H9 (cell line): Measurements from ENCODE around the gene CSF1. TPM values are rescaled to one million over a fixed set of nuclear protein-coding genes. Genes with fewer than 3 reads are reported as not detected.

ENCODE experiments used
- DNase-seq: peaks from one replicate; pipeline ENCODE4 v3.0.0-alpha.2; 2017
- H2AFZ ChIP-seq: one replicate; pipeline ENCODE4 v1.6.1; 2013; ENCODE audit warnings: mild to moderate bottlenecking, low read length, control low read depth, moderate library complexity
- H2AK5ac ChIP-seq: 2 replicates; pipeline ENCODE4 v1.6.1; 2013; ENCODE audit warnings: low read length, control low read depth, mixed read lengths; ENCODE audit not compliant: insufficient read length
- H2BK120ac ChIP-seq: one replicate; pipeline ENCODE4 v1.6.1; 2013; ENCODE audit warnings: low read depth, mild to moderate bottlenecking, low read length, control low read depth, inconsistent platforms; ENCODE audit not compliant: poor library complexity, severe bottlenecking
- H2BK12ac ChIP-seq: 2 replicates; pipeline ENCODE4 v1.6.1; 2013; ENCODE audit warnings: low read length, control low read depth, mixed read lengths, low read depth; ENCODE audit not compliant: insufficient read length
- H2BK15ac ChIP-seq: 2 replicates; pipeline ENCODE4 v1.6.1; 2013; ENCODE audit warnings: low read depth, low read length, control low read depth
- H2BK20ac ChIP-seq: one replicate; pipeline ENCODE4 v1.6.1; 2013; ENCODE audit warnings: low read depth, mild to moderate bottlenecking, low read length, control low read depth, inconsistent platforms; ENCODE audit not compliant: poor library complexity, severe bottlenecking
- H2BK5ac ChIP-seq: 2 replicates; pipeline ENCODE4 v1.6.1; 2013; ENCODE audit warnings: low read length, control low read depth, mixed read lengths; ENCODE audit not compliant: insufficient read length
- H3K14ac ChIP-seq: 2 replicates; pipeline ENCODE4 v1.6.1; 2013; ENCODE audit warnings: low read length, control low read depth; ENCODE audit not compliant: insufficient read depth
- H3K18ac ChIP-seq: 2 replicates; pipeline ENCODE4 v1.6.1; 2013; ENCODE audit warnings: low read depth, mild to moderate bottlenecking, mixed read lengths, low read length, control low read depth; ENCODE audit not compliant: insufficient read length
- H3K23ac ChIP-seq: 2 replicates; pipeline ENCODE4 v1.6.1; 2013; ENCODE audit warnings: low read length, control low read depth, mixed read lengths, low read depth; ENCODE audit not compliant: insufficient read length
- H3K23me2 ChIP-seq: 2 replicates; pipeline ENCODE4 v1.6.1; 2013; ENCODE audit warnings: low read depth, mild to moderate bottlenecking, mixed read lengths, low read length, control low read depth; ENCODE audit not compliant: insufficient read length, poor library complexity, severe bottlenecking
- H3K27ac ChIP-seq: 2 replicates; pipeline ENCODE4 v1.5.1; 2013; ENCODE audit warnings: low read length, control low read depth, mixed read lengths, low read depth; ENCODE audit not compliant: insufficient read length
- H3K27me3 ChIP-seq: 2 replicates; pipeline ENCODE4 v1.6.1; 2013; ENCODE audit warnings: low read length, control low read depth, inconsistent platforms; ENCODE audit not compliant: insufficient read depth
- H3K4ac ChIP-seq: 2 replicates; pipeline ENCODE4 v1.6.1; 2013; ENCODE audit warnings: low read depth, mild to moderate bottlenecking, control low read depth, inconsistent platforms, low read length, moderate library complexity
- H3K4me1 ChIP-seq: 2 replicates; pipeline ENCODE4 v1.6.1; 2013; ENCODE audit warnings: low read length, control low read depth, inconsistent platforms; ENCODE audit not compliant: insufficient read depth
- H3K4me2 ChIP-seq: 2 replicates; pipeline ENCODE4 v1.6.1; 2013; ENCODE audit warnings: low read length, control low read depth, mixed read lengths; ENCODE audit not compliant: insufficient read length, insufficient read depth
- H3K56ac ChIP-seq: 2 replicates; pipeline ENCODE4 v1.6.1; 2013; ENCODE audit warnings: low read depth, mild to moderate bottlenecking, mixed read lengths, low read length, control low read depth; ENCODE audit not compliant: insufficient read length
- H3K79me1 ChIP-seq: 2 replicates; pipeline ENCODE4 v1.6.1; 2013; ENCODE audit warnings: low read depth, mild to moderate bottlenecking, moderate library complexity, low read length, control low read depth, inconsistent platforms; ENCODE audit not compliant: insufficient read depth, poor library complexity, severe bottlenecking
- H3K79me2 ChIP-seq: 2 replicates; pipeline ENCODE4 v1.6.1; 2013; ENCODE audit warnings: low read length, control low read depth, inconsistent platforms; ENCODE audit not compliant: insufficient read depth
- H3K9ac ChIP-seq: 2 replicates; pipeline ENCODE4 v1.6.1; 2013; ENCODE audit warnings: low read length, control low read depth, mixed read lengths; ENCODE audit not compliant: insufficient read length; ENCODE audit errors: extremely low read depth
- H3K9me3 ChIP-seq: one replicate; pipeline ENCODE4 v1.6.1; 2013; ENCODE audit warnings: low read depth, low read length, inconsistent platforms; ENCODE audit not compliant: control insufficient read depth
- H3T11ph ChIP-seq: one replicate; pipeline ENCODE4 v1.6.1; 2013; ENCODE audit warnings: mild to moderate bottlenecking, low read length, control low read depth, inconsistent platforms
- H4K20me1 ChIP-seq: one replicate; pipeline ENCODE4 v1.6.1; 2013; ENCODE audit not compliant: control insufficient read depth, insufficient read length, insufficient read depth
- H4K5ac ChIP-seq: 2 replicates; pipeline ENCODE4 v1.6.1; 2013; ENCODE audit warnings: low read depth, mild to moderate bottlenecking, mixed read lengths, low read length, control low read depth; ENCODE audit not compliant: insufficient read length
- H4K8ac ChIP-seq: replicated peaks from 2 replicates; pipeline ENCODE4 v1.6.1; 2013; ENCODE audit warnings: low read length, control low read depth, mixed read lengths, low read depth; ENCODE audit not compliant: insufficient read length
- H4K91ac ChIP-seq: 2 replicates; pipeline ENCODE4 v1.6.1; 2013; ENCODE audit warnings: low read depth, mild to moderate bottlenecking, moderate library complexity, mixed read lengths, low read length, control low read depth; ENCODE audit not compliant: insufficient read length
- H3K27ac Mint-ChIP-seq, 3 experiments: 2 replicates in 2 of 3; 3 replicates in 1 of 3; pipeline ENCODE4 v1.8.0; 2020 to 2021; ENCODE audit warnings: mixed read lengths in 3 of 3, mild to moderate bottlenecking in 1 of 3, moderate library complexity in 1 of 3
- H3K27me3 Mint-ChIP-seq: 2 replicates; pipeline ENCODE4 v1.8.0; 2021; ENCODE audit warnings: low read depth, mild to moderate bottlenecking, moderate library complexity, mixed read lengths
- H3K36me3 Mint-ChIP-seq, 3 experiments: 2 replicates in 2 of 3; 3 replicates in 1 of 3; pipeline ENCODE4 v1.8.0; 2020 to 2021; ENCODE audit warnings: low read depth in 3 of 3, mixed read lengths in 3 of 3; ENCODE audit not compliant: insufficient read depth in 1 of 3
- H3K4me1 Mint-ChIP-seq, 2 experiments: 2 replicates each; pipeline ENCODE4 v1.8.0; 2020; ENCODE audit warnings: mixed read lengths in 2 of 2
- H3K4me3 Mint-ChIP-seq, 2 experiments: 2 replicates in 1 of 2; 3 replicates in 1 of 2; pipeline ENCODE4 v1.8.0; 2020 to 2021; ENCODE audit warnings: mild to moderate bottlenecking in 2 of 2, mixed read lengths in 2 of 2, moderate library complexity in 1 of 2
- H3K9me3 Mint-ChIP-seq, 2 experiments: 2 replicates in 1 of 2; 3 replicates in 1 of 2; pipeline ENCODE4 v1.8.0; 2020; ENCODE audit warnings: mild to moderate bottlenecking in 2 of 2, mixed read lengths in 2 of 2, moderate library complexity in 1 of 2
- WGBS: extraction: QIAGEN DNeasy Blood & Tissue Kit; methylation state at CpG from one replicate; pipeline ENCODE4 v1.1.7; 2013; ENCODE audit warnings: missing lambda C conversion rate, low lambda C conversion rate, mixed read lengths; ENCODE audit not compliant: insufficient read length; ENCODE audit errors: extremely low coverage; 5-methylcytosine and 5-hydroxymethylcytosine counted together
- total RNA-seq: library from RNA; stranded (reverse); gene quantifications from 2 replicates; pipeline ENCODE4 v1.2.1, GENCODE V29; 2021
- TF ChIP-seq, protein P1 (sequence below): fragments of 200-600 bp; sonication (generic); conservative IDR thresholded peaks from 3 replicates; pipeline ENCODE4 v1.8.0; 2021; ENCODE audit warnings: antibody characterized with exemption, mild to moderate bottlenecking

CSF1 gene
- total RNA-seq, 1 experiment from 2014 or later: 2.3 TPM

DNA sequence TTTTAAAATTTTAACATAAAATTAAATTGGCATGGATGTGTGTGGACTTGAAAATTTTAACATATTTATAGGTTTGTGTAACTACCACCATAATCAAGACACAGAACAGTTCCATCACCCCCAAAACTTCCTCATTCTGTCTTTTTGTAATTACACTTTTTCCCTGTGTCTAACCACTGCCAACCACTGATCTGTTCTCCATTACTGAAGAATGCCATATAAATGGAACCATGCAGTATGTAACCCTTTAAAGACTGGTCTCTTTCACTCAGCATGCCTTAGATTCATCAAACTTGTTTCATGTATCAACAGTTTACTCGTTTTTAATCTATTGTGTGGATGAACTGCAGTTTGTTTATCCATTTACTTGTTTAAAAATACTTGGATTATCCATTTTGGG lies 60.9 kb downstream of the CSF1 start:
- Histone ChIP-seq H3K4ac (no peak overlapping the region), H3K18ac (no peak overlapping the region), H2AFZ (no peak overlapping the region), H3K4me1 (no peaks in the 10 kb centered on the region), H2BK120ac (no peak overlapping the region), H3K4me2 (no peak overlapping the region), H4K8ac (no peak overlapping the region), H2BK15ac (no peak overlapping the region), H3K14ac (no peak overlapping the region), H3K23ac (no peak overlapping the region), H2BK5ac (no peak overlapping the region), H3K79me1 (no peaks in the 10 kb centered on the region), H4K5ac (no peak overlapping the region), H4K20me1 (no peaks in the 10 kb centered on the region), H3K9me3 (no peaks in the 10 kb centered on the region), H3K27ac (no peak overlapping the region), H3K9ac (no peak overlapping the region), H3K23me2 (no peaks in the 10 kb centered on the region), H2BK20ac (no peak overlapping the region), H3K56ac (no peak overlapping the region), H2AK5ac (no peak overlapping the region), H2BK12ac (no peak overlapping the region), H3K79me2 (no peaks in the 10 kb centered on the region), H4K91ac (no peak overlapping the region), H3T11ph (no peak overlapping the region), H3K27me3 (no peaks in the 10 kb centered on the region)
- no peaks in the 10 kb centered on the region for H3K9me3 Mint-ChIP-seq
- no peaks in the 10 kb centered on the region for H3K36me3 Mint-ChIP-seq
- DNase-seq: no peak
- TF ChIP-seq, protein P1, sequence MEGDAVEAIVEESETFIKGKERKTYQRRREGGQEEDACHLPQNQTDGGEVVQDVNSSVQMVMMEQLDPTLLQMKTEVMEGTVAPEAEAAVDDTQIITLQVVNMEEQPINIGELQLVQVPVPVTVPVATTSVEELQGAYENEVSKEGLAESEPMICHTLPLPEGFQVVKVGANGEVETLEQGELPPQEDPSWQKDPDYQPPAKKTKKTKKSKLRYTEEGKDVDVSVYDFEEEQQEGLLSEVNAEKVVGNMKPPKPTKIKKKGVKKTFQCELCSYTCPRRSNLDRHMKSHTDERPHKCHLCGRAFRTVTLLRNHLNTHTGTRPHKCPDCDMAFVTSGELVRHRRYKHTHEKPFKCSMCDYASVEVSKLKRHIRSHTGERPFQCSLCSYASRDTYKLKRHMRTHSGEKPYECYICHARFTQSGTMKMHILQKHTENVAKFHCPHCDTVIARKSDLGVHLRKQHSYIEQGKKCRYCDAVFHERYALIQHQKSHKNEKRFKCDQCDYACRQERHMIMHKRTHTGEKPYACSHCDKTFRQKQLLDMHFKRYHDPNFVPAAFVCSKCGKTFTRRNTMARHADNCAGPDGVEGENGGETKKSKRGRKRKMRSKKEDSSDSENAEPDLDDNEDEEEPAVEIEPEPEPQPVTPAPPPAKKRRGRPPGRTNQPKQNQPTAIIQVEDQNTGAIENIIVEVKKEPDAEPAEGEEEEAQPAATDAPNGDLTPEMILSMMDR: no peak
- peaks cover 12% of the 10 kb centered on the region for H3K27me3 Mint-ChIP-seq
- no peak overlapping the region for H3K4me3 Mint-ChIP-seq
- no CpG with 5 or more reads among the region's 1 CpG for WGBS
- H3K4me1 Mint-ChIP-seq: no peaks in the 10 kb centered on the region
- no peak overlapping the region for H3K27ac Mint-ChIP-seq
